Lower lobe of right lung (tissue), 2 donors: ENCODE results near the gene TMEM116. TPM values are rescaled to one million over a fixed set of nuclear protein-coding genes. Genes with fewer than 3 reads are reported as not detected.
"Not testable (repeated sequence)": the region's sequence is repeated elsewhere in the genome, so short reads cannot be mapped to it uniquely, and the experiment has no call there.

ENCODE experiments used
- ATAC-seq, 2 donors: fragments of 200-7000 bp; cut with Tn5 transposase; one replicate each; pipeline ENCODE4 v1.9.1; 2020 to 2022; ENCODE audit warnings: mild to moderate bottlenecking in 2 of 2, moderate library complexity in 2 of 2
- DNase-seq: peaks from one replicate; pipeline ENCODE4 v3.0.0-alpha.2; 2020
- H3K27ac ChIP-seq: fragments of 200-600 bp; one replicate; pipeline ENCODE4 v1.8.0; 2022
- H3K27me3 ChIP-seq: fragments of 200-600 bp; one replicate; pipeline ENCODE4 v1.8.0; 2022; ENCODE audit warnings: low read depth
- H3K36me3 ChIP-seq: fragments of 200-600 bp; one replicate; pipeline ENCODE4 v1.8.0; 2022; ENCODE audit warnings: mild to moderate bottlenecking
- H3K4me1 ChIP-seq: fragments of 200-600 bp; one replicate; pipeline ENCODE4 v1.8.0; 2022
- H3K4me3 ChIP-seq: fragments of 200-600 bp; one replicate; pipeline ENCODE4 v1.8.0; 2022; ENCODE audit warnings: mild to moderate bottlenecking
- H3K9me3 ChIP-seq: fragments of 200-600 bp; one replicate; pipeline ENCODE4 v1.8.0; 2022
- CTCF ChIP-seq: fragments of 200-600 bp; IDR thresholded peaks from one replicate; pipeline ENCODE4 v1.8.0; 2022; ENCODE audit warnings: antibody characterized with exemption, mild to moderate bottlenecking
- intact Hi-C: fragments of 100-400 bp; cut with DNase I; formaldehyde crosslinking; loops from one replicate; pipeline ENCODE4 v1.11.0; 2022
- long read RNA-seq: library from polyadenylated mRNA; unstranded; transcript quantifications from one replicate; pipeline ENCODE4 v2.0.0, GENCODE V29; 2021
- total RNA-seq: library from RNA; stranded (reverse); fragmentation: NEBNext Ultra II Directional; extraction: Animal tissue kit (Norgen Biotek cat#: 25700); gene quantifications from one replicate; pipeline ENCODE4 v1.2.1, GENCODE V29; 2021
- donor health status: DM: no; HTN: yes; CAD: no; lungs with severe emphysema.

Gene TMEM116
- total RNA-seq: 21.1 TPM
- long read RNA-seq, partial matches to known transcripts: 2 of 17 reads
- long read RNA-seq, other reads (novel, unspliced or antisense): 10 of 17 reads

DNA sequence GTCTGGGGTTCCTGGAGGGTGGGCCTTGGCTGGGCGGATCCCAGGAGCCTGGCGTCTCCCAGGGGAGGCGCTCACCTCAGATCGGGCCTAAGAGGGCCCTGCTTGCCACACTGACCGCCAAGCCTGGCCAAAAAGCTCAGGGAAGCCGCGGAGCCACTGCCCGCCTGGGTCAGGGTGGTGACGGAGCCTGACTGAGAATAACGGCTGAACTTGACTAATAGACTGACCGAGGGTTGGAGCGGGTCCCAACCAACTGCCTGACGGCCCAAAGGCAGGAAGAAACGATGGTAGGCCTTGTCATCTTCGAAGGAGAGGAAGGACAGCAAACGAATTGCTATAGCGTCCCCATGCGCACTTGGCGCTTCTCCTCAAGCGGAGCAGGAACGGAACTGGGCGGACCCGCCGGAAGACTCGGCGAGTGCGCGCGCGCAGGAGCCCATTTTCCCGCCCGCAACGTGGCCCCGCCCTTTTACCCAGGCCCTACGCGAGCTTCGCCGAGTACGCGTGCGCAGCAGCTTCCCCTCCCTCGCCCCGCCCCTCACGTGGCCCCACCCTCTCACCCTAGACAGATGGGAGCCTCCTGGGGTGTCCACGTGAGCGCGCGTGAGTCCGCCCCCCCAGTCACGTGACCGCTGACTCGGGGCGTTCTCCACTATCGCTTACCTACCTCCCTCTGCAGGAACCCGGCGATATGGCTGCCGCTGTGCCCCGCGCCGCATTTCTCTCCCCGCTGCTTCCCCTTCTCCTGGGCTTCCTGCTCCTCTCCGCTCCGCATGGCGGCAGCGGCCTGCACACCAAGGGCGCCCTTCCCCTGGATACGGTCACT is at the start of gene TMEM116, which contains the start of gene ERP29:
Gene TMEM116 (minus strand): TSS at position 391 of the 826 bp plus-strand sequence. CDS start 7,895 bp downstream, outside the sequence.
Gene ERP29 (plus strand): TSS at position 652 of the 826 bp plus-strand sequence. CDS start 40 bp downstream, at position 692.
- Histone ChIP-seq H3K9me3 (no peaks in the 10 kb centered on the region), H3K4me3 (peak within 1 kb of the TSS; percentile 95), H3K27ac (peak within 1 kb of the TSS; percentile 94), H3K27me3 (no peaks in the 10 kb centered on the region), H3K36me3 (peaks cover 17% of the 10 kb centered on the region), H3K4me1 (peaks cover 38% of the 10 kb centered on the region)
- TF ChIP-seq CTCF: peak; percentile 71
- ATAC-seq (peak; percentile 94 to 95), DNase-seq (peak; percentile 100)
- intact Hi-C loops: no loop called here

- DNase-seq (no peak), ATAC-seq (no peak)
- Histone ChIP-seq H3K27ac (no peak overlapping the region), H3K36me3 (peaks cover 100% of the 10 kb centered on the region), H3K27me3 (no peaks in the 10 kb centered on the region), H3K9me3 (no peaks in the 10 kb centered on the region), H3K4me1 (no peaks in the 10 kb centered on the region), H3K4me3 (no peak overlapping the region)
- TF ChIP-seq CTCF: no peak
- intact Hi-C loops: no loop called here
Observed at GRCh38 chr12:112061137-112061536, 48.2 kb upstream of the TMEM116 start.

DNA sequence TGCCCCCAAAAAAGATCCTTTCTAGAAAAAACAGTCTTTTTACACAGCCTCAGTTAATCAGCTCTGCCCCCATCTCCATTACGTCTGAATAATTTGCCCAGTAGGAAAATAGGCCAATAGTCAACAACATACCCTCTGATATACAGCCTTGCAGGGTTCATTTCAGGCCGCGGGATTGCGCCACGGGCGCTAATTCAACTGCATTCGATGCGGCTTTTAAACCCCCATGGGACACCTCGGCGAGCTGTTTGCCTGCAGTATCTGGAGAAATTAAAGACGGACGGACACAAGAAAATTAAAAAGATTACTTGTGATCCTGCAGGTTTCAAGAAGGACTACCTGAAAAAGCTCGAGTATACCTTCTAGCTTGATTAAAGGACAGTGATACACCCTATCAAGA is 36.4 kb upstream of the TMEM116 start:
- H3K9me3 ChIP-seq: no peaks in the 10 kb centered on the region
- intact Hi-C loops: no loop called here
- TF ChIP-seq CTCF: no peak
- H3K27ac ChIP-seq: no peak overlapping the region
- no peaks in the 10 kb centered on the region for H3K4me1 ChIP-seq
- no peak for DNase-seq
- ATAC-seq: no peak
- peaks cover 97% of the 10 kb centered on the region for H3K36me3 ChIP-seq
- H3K4me3 ChIP-seq: no peak overlapping the region
- no peaks in the 10 kb centered on the region for H3K27me3 ChIP-seq

DNA sequence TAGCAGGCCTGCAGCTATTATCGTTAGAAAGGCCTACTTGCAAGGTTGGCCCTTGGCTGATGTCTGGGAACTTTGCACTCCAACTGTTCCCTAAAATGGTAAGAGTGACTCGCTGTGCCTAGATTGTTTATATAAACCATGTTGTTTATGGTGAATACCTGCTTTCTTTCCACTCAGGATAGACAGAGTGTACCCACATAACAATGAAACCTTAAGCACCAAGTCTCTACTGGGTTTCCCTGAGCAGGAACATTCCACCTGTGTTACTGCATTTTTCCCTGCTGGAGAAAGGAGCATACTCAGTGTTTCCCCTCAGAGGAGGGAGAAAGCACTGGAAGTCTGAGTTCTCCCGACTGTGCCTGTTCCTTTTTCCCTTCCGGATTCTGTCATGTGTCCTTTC is 33.0 kb upstream of the TMEM116 start:
- intact Hi-C loops: no loop called here
- Histone ChIP-seq H3K36me3 (peaks cover 97% of the 10 kb centered on the region), H3K4me1 (no peaks in the 10 kb centered on the region), H3K27ac (no peak overlapping the region), H3K4me3 (no peak overlapping the region), H3K9me3 (no peaks in the 10 kb centered on the region), H3K27me3 (no peaks in the 10 kb centered on the region)
- TF ChIP-seq CTCF: no peak
- DNase-seq (no peak), ATAC-seq (no peak)

GRCh38 chr12:112036614-112037013 is 23.6 kb upstream of the TMEM116 start:
- ATAC-seq, DNase-seq, H3K4me1 ChIP-seq, H3K27me3 ChIP-seq, H3K27ac ChIP-seq, intact Hi-C loops, H3K9me3 ChIP-seq, H3K4me3 ChIP-seq: not testable (repeated sequence)
- peaks cover 95% of the 10 kb centered on the region for H3K36me3 ChIP-seq

- Histone ChIP-seq H3K4me1 (no peaks in the 10 kb centered on the region), H3K9me3 (no peaks in the 10 kb centered on the region), H3K27ac (no peak overlapping the region), H3K36me3 (peaks cover 92% of the 10 kb centered on the region), H3K4me3 (no peak overlapping the region), H3K27me3 (no peaks in the 10 kb centered on the region)
- DNase-seq (no peak), ATAC-seq (no peak)
- intact Hi-C loops: no loop called here
- TF ChIP-seq CTCF: no peak
Observed at GRCh38 chr12:112035219-112035785, 22.3 kb upstream of the TMEM116 start.
